ENCODE results near the gene CNBP.
"Not testable (repeated sequence)": the region's sequence is repeated elsewhere in the genome, so short reads cannot be mapped to it uniquely, and the experiment has no call there.

Gene CNBP

DNA sequence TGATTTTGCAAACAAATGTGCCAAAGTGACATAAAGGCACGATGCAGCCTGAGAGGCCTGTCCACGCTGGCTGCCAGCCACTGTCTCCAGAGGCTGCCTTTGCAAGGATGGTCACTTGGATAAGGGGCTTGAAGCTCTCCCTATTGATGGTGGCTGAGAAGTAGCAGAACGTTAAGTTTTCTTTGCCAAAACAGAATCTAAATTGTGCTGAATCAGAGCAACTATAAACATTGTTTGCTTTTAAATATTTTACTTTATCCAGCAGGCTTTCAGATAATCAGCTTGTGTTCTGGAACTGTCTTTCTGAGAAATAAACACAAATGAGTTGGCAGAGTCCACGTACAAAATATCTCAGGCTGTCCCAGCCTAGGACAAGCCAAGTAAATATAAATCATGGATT lies 23.8 kb upstream of the CNBP start:
- H3K4me1 ChIP-seq (ENCODE audit: control insufficient read depth, insufficient read depth, low read length) = no peaks in the 10 kb centered on the region
- H3K9ac ChIP-seq (ENCODE audit: low read depth, low read length) = no peak overlapping the region
- H3K36me3 ChIP-seq (ENCODE audit: control insufficient read depth, insufficient read depth, low read length) = no peaks in the 10 kb centered on the region
- no peaks in the 10 kb centered on the region for H3K9me3 ChIP-seq (ENCODE audit: control insufficient read depth, insufficient read depth, low read length)
- H3K4me3 ChIP-seq (ENCODE audit: low read depth, low read length) = no peak overlapping the region
- H3K27me3 ChIP-seq (ENCODE audit: control insufficient read depth, insufficient read depth, low read length) = no peaks in the 10 kb centered on the region

DNA sequence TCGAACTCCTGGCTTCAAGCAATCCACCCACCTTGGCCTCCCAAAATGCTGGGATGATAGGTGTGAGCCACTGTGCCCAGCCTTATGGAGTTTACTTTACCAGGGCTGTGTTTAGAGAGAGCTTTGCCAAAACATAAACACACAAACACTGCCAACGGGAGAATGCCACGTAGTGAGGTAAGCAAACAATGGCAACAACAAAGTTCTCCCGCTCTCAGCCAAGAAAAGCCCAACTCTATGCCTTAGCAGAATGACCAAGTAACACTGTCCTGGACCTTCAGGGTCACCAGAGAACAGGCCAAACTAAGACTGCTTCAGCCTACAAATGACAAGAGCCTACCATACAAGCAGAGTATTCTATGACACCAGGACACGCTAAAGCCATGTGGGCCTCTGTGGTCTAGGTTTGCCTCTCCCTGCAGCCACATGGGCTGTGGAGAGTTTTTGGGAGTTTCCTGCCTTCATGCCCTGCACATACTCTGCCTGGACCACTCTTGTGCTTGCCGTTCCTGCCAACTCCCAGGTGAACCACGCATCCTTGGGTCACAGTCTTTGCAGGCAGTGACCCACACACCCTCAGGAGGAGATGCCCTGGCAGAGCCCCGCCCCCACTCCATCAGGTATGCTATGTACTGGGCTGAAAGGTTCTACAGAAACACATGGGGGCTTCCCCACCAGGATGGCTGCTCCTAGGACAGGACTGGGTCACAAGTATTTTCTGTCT lies 21.6 kb upstream of the CNBP start:
- H3K27me3 ChIP-seq (ENCODE audit: control insufficient read depth, insufficient read depth, low read length) = no peaks in the 10 kb centered on the region
- H3K4me3 ChIP-seq (ENCODE audit: low read depth, low read length) = no peak overlapping the region
- no peak overlapping the region for H3K9ac ChIP-seq (ENCODE audit: low read depth, low read length)
- H3K36me3 ChIP-seq (ENCODE audit: control insufficient read depth, insufficient read depth, low read length) = no peaks in the 10 kb centered on the region
- no peaks in the 10 kb centered on the region for H3K4me1 ChIP-seq (ENCODE audit: control insufficient read depth, insufficient read depth, low read length)
- H3K9me3 ChIP-seq (ENCODE audit: control insufficient read depth, insufficient read depth, low read length) = no peaks in the 10 kb centered on the region

DNA sequence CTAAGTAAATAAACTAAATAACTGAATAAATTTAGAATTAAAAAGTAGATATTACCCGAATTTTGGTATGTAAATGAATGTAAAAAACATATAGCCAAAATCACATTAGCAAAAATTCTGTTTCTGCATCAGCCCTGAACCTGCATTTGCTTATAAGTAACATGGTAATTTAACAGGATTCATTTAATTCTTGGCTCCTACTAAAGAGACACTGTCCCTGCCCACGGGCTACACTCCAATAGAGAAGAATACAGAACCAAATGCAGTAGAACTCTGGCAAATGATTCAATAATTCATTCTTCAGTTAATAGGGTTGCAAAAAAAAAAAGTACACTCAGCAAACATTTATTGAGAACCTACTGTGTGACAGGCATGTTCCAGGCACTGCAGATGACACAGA lies 20.8 kb upstream of the CNBP start:
- Histone ChIP-seq H3K36me3 (ENCODE audit: control insufficient read depth, insufficient read depth, low read length) (no peaks in the 10 kb centered on the region), H3K9ac (ENCODE audit: low read depth, low read length) (no peak overlapping the region), H3K4me1 (ENCODE audit: control insufficient read depth, insufficient read depth, low read length) (no peaks in the 10 kb centered on the region), H3K27me3 (ENCODE audit: control insufficient read depth, insufficient read depth, low read length) (no peaks in the 10 kb centered on the region), H3K4me3 (ENCODE audit: low read depth, low read length) (no peak overlapping the region), H3K9me3 (ENCODE audit: control insufficient read depth, insufficient read depth, low read length) (no peaks in the 10 kb centered on the region)

DNA sequence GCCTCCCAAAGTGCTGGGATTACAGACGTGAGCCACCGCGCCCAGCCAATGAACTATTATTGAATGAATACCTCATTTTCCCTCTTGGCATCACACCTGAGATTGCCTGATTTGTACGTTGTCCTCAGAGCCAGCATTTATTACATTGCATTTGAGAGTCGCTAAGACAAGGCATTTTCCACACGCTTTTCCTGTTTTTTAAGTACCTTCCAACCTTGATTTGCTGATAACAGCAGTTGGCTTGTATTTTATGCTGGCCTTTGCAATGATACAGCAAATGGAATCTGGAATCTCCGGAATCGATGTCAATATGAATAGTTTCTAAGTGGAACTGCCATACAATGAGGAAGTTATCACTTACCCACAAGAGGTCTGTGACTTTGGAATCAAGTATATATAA lies 15.7 kb upstream of the CNBP start:
- no peaks in the 10 kb centered on the region for H3K36me3 ChIP-seq (ENCODE audit: control insufficient read depth, insufficient read depth, low read length)
- no peak overlapping the region for H3K4me3 ChIP-seq (ENCODE audit: low read depth, low read length)
- H3K4me1 ChIP-seq (ENCODE audit: control insufficient read depth, insufficient read depth, low read length) = no peaks in the 10 kb centered on the region
- H3K9me3 ChIP-seq (ENCODE audit: control insufficient read depth, insufficient read depth, low read length) = no peaks in the 10 kb centered on the region
- no peaks in the 10 kb centered on the region for H3K27me3 ChIP-seq (ENCODE audit: control insufficient read depth, insufficient read depth, low read length)
- H3K9ac ChIP-seq (ENCODE audit: low read depth, low read length) = no peak overlapping the region

DNA sequence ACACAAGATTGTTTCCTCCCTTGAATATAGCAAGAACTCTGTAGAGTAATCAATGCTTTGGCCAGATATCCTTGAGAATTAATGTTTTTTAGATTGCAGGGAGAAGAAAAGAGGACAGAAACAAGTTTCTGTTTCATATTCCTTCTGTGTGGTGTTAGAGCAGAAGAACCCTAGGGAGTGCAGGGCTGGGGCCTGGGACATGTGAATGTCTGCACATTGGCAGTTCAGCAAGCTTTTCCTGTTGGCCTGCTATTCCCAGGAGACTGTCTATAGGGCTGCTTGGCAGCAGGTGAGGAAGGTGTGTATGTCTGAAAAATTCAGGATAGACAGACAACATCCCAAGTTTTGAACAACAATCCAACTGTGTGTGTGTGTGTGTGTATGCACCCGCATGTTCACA lies 13.6 kb upstream of the CNBP start:
- no peak overlapping the region for H3K4me3 ChIP-seq (ENCODE audit: low read depth, low read length)
- H3K9ac ChIP-seq (ENCODE audit: low read depth, low read length) = no peak overlapping the region
- no peaks in the 10 kb centered on the region for H3K36me3 ChIP-seq (ENCODE audit: control insufficient read depth, insufficient read depth, low read length)
- H3K4me1 ChIP-seq (ENCODE audit: control insufficient read depth, insufficient read depth, low read length) = no peaks in the 10 kb centered on the region
- H3K27me3 ChIP-seq (ENCODE audit: control insufficient read depth, insufficient read depth, low read length) = no peaks in the 10 kb centered on the region
- no peaks in the 10 kb centered on the region for H3K9me3 ChIP-seq (ENCODE audit: control insufficient read depth, insufficient read depth, low read length)

DNA sequence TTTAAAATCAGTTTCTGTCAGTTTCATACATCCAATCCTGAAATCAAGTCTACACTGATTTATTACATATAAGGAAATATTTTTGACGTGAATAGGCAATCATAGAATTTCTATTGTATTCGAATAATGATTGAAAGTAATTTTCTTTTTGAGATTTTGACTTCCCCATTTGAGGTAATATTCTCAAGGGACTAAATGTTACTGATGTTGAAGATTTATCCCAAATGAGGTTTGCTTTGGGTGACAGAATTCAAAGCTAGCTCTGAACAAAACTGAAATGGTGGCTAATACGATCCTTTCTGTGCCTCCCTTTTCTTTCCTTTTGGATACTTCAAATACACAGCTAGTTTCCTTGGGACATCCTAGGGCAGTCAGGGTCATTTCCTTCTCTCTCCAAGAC lies 12.9 kb upstream of the CNBP start:
- no peaks in the 10 kb centered on the region for H3K9me3 ChIP-seq (ENCODE audit: control insufficient read depth, insufficient read depth, low read length)
- H3K36me3 ChIP-seq (ENCODE audit: control insufficient read depth, insufficient read depth, low read length) = no peaks in the 10 kb centered on the region
- H3K4me3 ChIP-seq (ENCODE audit: low read depth, low read length) = no peak overlapping the region
- no peak overlapping the region for H3K9ac ChIP-seq (ENCODE audit: low read depth, low read length)
- H3K4me1 ChIP-seq (ENCODE audit: control insufficient read depth, insufficient read depth, low read length) = no peaks in the 10 kb centered on the region
- H3K27me3 ChIP-seq (ENCODE audit: control insufficient read depth, insufficient read depth, low read length) = no peaks in the 10 kb centered on the region

DNA sequence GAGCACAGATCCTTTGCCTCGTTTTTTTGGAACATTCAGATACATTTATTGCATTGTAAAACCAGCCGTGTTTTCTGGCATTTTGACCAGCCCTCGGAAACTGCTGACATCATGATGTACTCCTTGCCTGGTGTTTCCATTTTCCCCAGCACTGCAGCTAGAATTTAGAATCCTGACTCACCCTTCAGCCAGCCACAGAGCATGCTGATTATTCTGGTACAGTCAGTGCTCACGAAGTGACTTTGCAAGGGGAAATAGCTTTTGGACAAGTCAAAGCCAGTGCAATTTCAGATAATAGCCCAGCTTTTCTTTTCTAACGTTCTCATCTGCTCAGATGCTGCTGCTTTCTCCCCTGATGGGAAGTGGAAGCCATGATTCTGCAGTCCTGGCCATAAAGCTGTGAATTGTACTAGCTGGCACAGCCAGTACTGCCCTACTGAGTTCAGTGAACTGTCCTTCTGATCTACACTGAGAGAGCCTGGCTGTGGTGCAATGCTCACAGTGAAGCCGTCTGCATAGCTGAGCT lies 12.1 kb upstream of the CNBP start:
- H3K9me3 ChIP-seq (ENCODE audit: control insufficient read depth, insufficient read depth, low read length) = no peaks in the 10 kb centered on the region
- H3K36me3 ChIP-seq (ENCODE audit: control insufficient read depth, insufficient read depth, low read length) = no peaks in the 10 kb centered on the region
- H3K4me1 ChIP-seq (ENCODE audit: control insufficient read depth, insufficient read depth, low read length) = no peaks in the 10 kb centered on the region
- H3K27me3 ChIP-seq (ENCODE audit: control insufficient read depth, insufficient read depth, low read length) = no peaks in the 10 kb centered on the region
- no peak overlapping the region for H3K4me3 ChIP-seq (ENCODE audit: low read depth, low read length)
- no peak overlapping the region for H3K9ac ChIP-seq (ENCODE audit: low read depth, low read length)

DNA sequence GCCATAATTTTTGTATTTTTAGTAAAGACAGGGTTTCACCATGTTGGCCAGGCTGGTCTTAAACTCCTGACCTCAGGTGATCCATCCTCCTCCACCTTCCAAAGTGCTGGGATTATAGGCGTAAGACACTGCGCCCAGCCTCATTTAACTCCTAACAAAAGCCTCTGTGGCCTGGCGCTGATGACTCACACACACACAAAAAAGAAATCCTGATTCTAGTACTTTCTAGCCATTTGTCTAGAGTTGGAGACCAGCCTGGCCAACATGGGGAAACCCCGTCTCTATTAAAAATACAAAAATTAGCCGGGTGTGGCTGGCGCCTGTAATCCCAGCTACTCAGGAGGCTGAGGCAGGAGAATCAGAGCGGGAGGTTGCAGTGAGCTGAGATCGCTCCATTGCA lies 6.1 kb upstream of the CNBP start:
- not testable (repeated sequence) for H3K9me3 ChIP-seq (ENCODE audit: control insufficient read depth, insufficient read depth, low read length); H3K4me3 ChIP-seq (ENCODE audit: low read depth, low read length); H3K36me3 ChIP-seq (ENCODE audit: control insufficient read depth, insufficient read depth, low read length); H3K9ac ChIP-seq (ENCODE audit: low read depth, low read length); H3K4me1 ChIP-seq (ENCODE audit: control insufficient read depth, insufficient read depth, low read length); H3K27me3 ChIP-seq (ENCODE audit: control insufficient read depth, insufficient read depth, low read length)

DNA sequence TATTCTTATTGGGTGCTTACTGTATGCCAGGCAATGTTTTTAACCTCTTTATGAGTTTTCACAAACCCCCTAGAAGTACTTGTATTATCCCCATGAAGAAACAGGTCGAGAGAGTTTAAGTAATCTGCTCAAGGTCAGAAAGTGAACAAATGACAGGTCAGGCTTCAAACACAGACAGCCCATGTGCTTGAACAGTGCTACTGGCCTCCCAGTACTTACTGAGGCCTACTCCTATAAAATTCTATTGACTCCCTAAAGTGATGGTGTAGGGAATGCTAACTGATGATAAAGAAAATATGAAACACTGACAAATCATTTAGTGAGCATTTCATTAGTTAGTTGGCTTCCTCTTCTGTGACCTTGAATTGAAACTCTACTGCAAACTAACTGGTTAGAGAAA lies 4.2 kb upstream of the CNBP start:
- Histone ChIP-seq H3K4me3 (ENCODE audit: low read depth, low read length) (no peak overlapping the region), H3K9ac (ENCODE audit: low read depth, low read length) (no peak overlapping the region), H3K27me3 (ENCODE audit: control insufficient read depth, insufficient read depth, low read length) (no peaks in the 10 kb centered on the region), H3K4me1 (ENCODE audit: control insufficient read depth, insufficient read depth, low read length) (no peaks in the 10 kb centered on the region), H3K36me3 (ENCODE audit: control insufficient read depth, insufficient read depth, low read length) (no peaks in the 10 kb centered on the region), H3K9me3 (ENCODE audit: control insufficient read depth, insufficient read depth, low read length) (no peaks in the 10 kb centered on the region)

DNA sequence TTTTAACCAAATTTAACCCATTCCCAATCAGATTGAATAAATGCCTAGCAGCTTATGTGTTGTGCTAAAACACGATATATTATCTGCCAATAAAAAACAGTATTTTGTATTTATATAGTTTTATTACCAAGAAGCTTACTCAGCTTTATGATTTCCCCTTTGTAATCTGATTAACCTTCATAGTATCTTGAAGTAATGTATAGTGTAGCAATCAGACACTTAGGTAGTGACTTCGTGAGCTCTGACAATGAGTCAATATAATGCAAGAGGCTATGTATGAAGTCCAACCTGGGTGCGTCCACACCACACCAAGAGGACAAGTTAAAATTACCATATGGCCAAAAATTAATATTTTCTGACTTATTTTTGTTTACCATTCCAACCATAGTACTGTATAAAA lies 2.1 kb upstream of the CNBP start:
- H3K36me3 ChIP-seq (ENCODE audit: control insufficient read depth, insufficient read depth, low read length) = no peaks in the 10 kb centered on the region
- H3K9ac ChIP-seq (ENCODE audit: low read depth, low read length) = no peak overlapping the region
- H3K9me3 ChIP-seq (ENCODE audit: control insufficient read depth, insufficient read depth, low read length) = no peaks in the 10 kb centered on the region
- no peaks in the 10 kb centered on the region for H3K27me3 ChIP-seq (ENCODE audit: control insufficient read depth, insufficient read depth, low read length)
- no peak overlapping the region for H3K4me3 ChIP-seq (ENCODE audit: low read depth, low read length)
- no peaks in the 10 kb centered on the region for H3K4me1 ChIP-seq (ENCODE audit: control insufficient read depth, insufficient read depth, low read length)

DNA sequence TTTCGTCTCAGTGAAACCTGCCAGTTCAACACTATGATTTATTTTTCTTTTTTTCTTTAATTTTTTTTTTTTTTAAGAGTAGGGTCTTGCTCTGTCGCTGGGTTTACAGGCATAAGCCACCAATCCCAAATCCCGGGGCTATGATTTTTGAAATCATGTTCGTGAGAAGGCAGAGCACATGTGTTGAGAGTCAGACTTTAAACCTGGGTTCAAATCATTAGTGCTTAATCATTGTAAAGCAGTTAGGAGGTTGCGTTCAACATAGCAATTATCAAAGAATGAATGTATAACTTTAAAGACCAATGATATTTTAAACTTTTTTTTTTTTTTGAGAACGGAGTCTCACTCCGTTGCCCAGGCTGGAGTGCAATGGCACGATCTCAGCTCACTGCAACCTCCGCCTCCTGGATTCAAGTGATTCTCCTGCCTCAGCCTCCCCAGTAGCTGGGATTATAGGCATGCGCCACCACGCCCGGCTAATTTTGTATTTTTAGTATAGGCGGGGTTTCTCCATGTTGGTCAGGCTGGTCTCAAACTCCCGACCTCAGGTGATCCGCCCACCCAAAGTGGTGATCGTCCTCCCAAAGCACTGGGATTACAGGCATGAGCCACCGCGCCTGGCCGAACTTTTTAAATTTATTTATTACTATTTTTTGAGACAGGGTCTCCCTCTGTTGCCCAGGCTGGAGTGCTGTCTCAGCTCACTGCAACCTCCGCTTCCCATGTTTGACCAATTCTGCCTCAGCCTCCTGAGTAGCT lies 1.3 kb upstream of the CNBP start:
- H3K36me3 ChIP-seq (ENCODE audit: control insufficient read depth, insufficient read depth, low read length); H3K27me3 ChIP-seq (ENCODE audit: control insufficient read depth, insufficient read depth, low read length); H3K4me1 ChIP-seq (ENCODE audit: control insufficient read depth, insufficient read depth, low read length); H3K9ac ChIP-seq (ENCODE audit: low read depth, low read length); H3K9me3 ChIP-seq (ENCODE audit: control insufficient read depth, insufficient read depth, low read length): not testable (repeated sequence)
- H3K4me3 ChIP-seq (ENCODE audit: low read depth, low read length) = peak overlapping the region; percentile 80

DNA sequence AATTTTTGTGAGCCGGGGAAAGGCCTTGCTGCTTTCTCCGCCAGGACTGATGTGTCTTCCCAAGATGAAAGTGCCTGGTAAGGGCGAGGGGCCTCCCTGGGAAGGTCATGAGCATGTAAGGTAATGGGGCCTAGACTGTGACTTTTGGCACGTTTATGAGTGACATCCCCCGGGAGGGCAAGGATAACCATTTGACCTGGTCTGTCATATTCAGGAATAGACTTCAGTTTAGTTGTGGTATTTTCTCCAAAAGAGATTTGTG lies 631 bp upstream of the CNBP start:
- Histone ChIP-seq H3K36me3 (ENCODE audit: control insufficient read depth, insufficient read depth, low read length) (no peaks in the 10 kb centered on the region), H3K9ac (ENCODE audit: low read depth, low read length) (peak overlapping the region; percentile 90), H3K4me3 (ENCODE audit: low read depth, low read length) (peak overlapping the region; percentile 80), H3K27me3 (ENCODE audit: control insufficient read depth, insufficient read depth, low read length) (no peaks in the 10 kb centered on the region), H3K9me3 (ENCODE audit: control insufficient read depth, insufficient read depth, low read length) (no peaks in the 10 kb centered on the region), H3K4me1 (ENCODE audit: control insufficient read depth, insufficient read depth, low read length) (peaks cover 2% of the 10 kb centered on the region)
